Neural crest cell (in vitro differentiated cells): ENCODE data around the gene SLC8A3. TPM values are rescaled to one million over a fixed set of nuclear protein-coding genes. Genes with fewer than 3 reads are reported as not detected.

Source experiments
- DNase-seq: peaks from one replicate; pipeline ENCODE4 v3.0.0; 2021; ENCODE audit warnings: low read depth, mixed read lengths, low spot score
- H3K27ac Mint-ChIP-seq: one replicate; pipeline ENCODE4 v1.8.0; 2021; ENCODE audit warnings: mild to moderate bottlenecking, mixed read lengths; ENCODE audit not compliant: unreplicated experiment
- H3K27me3 Mint-ChIP-seq: 2 replicates; pipeline ENCODE4 v1.8.0; 2021; ENCODE audit warnings: low read depth, mild to moderate bottlenecking, mixed read lengths
- H3K36me3 Mint-ChIP-seq: 2 replicates; pipeline ENCODE4 v1.8.0; 2021; ENCODE audit warnings: low read depth, mild to moderate bottlenecking, mixed read lengths
- H3K4me1 Mint-ChIP-seq: 2 replicates; pipeline ENCODE4 v1.8.0; 2021; ENCODE audit warnings: mixed read lengths
- H3K4me3 Mint-ChIP-seq: one replicate; pipeline ENCODE4 v1.8.0; 2021; ENCODE audit warnings: mild to moderate bottlenecking, mixed read lengths
- H3K9me3 Mint-ChIP-seq: 2 replicates; pipeline ENCODE4 v1.8.0; 2021; ENCODE audit warnings: mixed read lengths
- CTCF ChIP-seq: fragments of 200-600 bp; sonication (generic); conservative IDR thresholded peaks from 2 replicates; pipeline ENCODE4 v1.5.0; 2021; ENCODE audit warnings: antibody characterized with exemption, mild to moderate bottlenecking
- total RNA-seq: library from RNA; stranded (reverse); gene quantifications from 2 replicates; pipeline ENCODE4 v1.2.1, GENCODE V29; 2021

The SLC8A3 gene
- total RNA-seq, 1 donor from 2014 or later: 1.2 TPM

GRCh38 chr14:70107309-70107708, 81.4 kb downstream of the SLC8A3 start:
- H3K27ac Mint-ChIP-seq: no peak overlapping the region
- H3K36me3 Mint-ChIP-seq: no peaks in the 10 kb centered on the region
- no peak for TF ChIP-seq CTCF
- H3K4me3 Mint-ChIP-seq: no peak overlapping the region
- H3K9me3 Mint-ChIP-seq: no peaks in the 10 kb centered on the region
- H3K27me3 Mint-ChIP-seq: peaks cover 3% of the 10 kb centered on the region
- H3K4me1 Mint-ChIP-seq: peaks cover 6% of the 10 kb centered on the region
- DNase-seq: no peak

GRCh38 chr14:70100071-70100470, 88.7 kb downstream of the SLC8A3 start:
- Mint-ChIP-seq H3K27me3 (peaks cover 6% of the 10 kb centered on the region), H3K9me3 (no peaks in the 10 kb centered on the region), H3K27ac (no peak overlapping the region), H3K4me3 (no peak overlapping the region), H3K36me3 (no peaks in the 10 kb centered on the region), H3K4me1 (peaks cover 5% of the 10 kb centered on the region)
- TF ChIP-seq CTCF: no peak
- no peak for DNase-seq

- TF ChIP-seq CTCF: no peak
- Mint-ChIP-seq H3K9me3 (no peaks in the 10 kb centered on the region), H3K4me3 (no peak overlapping the region), H3K27me3 (peaks cover 6% of the 10 kb centered on the region), H3K4me1 (peaks cover 5% of the 10 kb centered on the region), H3K36me3 (no peaks in the 10 kb centered on the region), H3K27ac (no peak overlapping the region)
- no peak for DNase-seq
Observed at GRCh38 chr14:70098250-70098809, 90.4 kb downstream of the SLC8A3 start.

GRCh38 chr14:70097576-70098249, 91.0 kb downstream of the SLC8A3 start:
- H3K4me1 Mint-ChIP-seq: peaks cover 5% of the 10 kb centered on the region
- no peak overlapping the region for H3K4me3 Mint-ChIP-seq
- H3K9me3 Mint-ChIP-seq: no peaks in the 10 kb centered on the region
- DNase-seq: no peak
- no peaks in the 10 kb centered on the region for H3K36me3 Mint-ChIP-seq
- TF ChIP-seq CTCF: no peak
- peak overlapping the region; percentile 9 for H3K27ac Mint-ChIP-seq
- H3K27me3 Mint-ChIP-seq: peaks cover 6% of the 10 kb centered on the region

GRCh38 chr14:70096866-70097265, 91.9 kb downstream of the SLC8A3 start:
- peak; percentile 35 for DNase-seq
- Mint-ChIP-seq H3K27ac (peak overlapping the region; percentile 4), H3K9me3 (no peaks in the 10 kb centered on the region), H3K27me3 (peaks cover 8% of the 10 kb centered on the region), H3K36me3 (no peaks in the 10 kb centered on the region), H3K4me3 (no peak overlapping the region), H3K4me1 (peaks cover 5% of the 10 kb centered on the region)
- TF ChIP-seq CTCF: peak; percentile 60
